KBM-7 (cell line): ENCODE data around the gene CTCFL.

Experiments used
- DNase-seq: peaks from one replicate; pipeline ENCODE4 v3.0.0-alpha.2; 2015
- in situ Hi-C: fragments of 300-500 bp; cut with MboI; formaldehyde crosslinking; loops from 2 replicates; pipeline ENCODE4 v1.14.3; 2020; ENCODE audit warnings: low sequenced_read_pairs, low pct_unique_long_range_greater_than_20kb, mixed read lengths

The CTCFL gene

DNA sequence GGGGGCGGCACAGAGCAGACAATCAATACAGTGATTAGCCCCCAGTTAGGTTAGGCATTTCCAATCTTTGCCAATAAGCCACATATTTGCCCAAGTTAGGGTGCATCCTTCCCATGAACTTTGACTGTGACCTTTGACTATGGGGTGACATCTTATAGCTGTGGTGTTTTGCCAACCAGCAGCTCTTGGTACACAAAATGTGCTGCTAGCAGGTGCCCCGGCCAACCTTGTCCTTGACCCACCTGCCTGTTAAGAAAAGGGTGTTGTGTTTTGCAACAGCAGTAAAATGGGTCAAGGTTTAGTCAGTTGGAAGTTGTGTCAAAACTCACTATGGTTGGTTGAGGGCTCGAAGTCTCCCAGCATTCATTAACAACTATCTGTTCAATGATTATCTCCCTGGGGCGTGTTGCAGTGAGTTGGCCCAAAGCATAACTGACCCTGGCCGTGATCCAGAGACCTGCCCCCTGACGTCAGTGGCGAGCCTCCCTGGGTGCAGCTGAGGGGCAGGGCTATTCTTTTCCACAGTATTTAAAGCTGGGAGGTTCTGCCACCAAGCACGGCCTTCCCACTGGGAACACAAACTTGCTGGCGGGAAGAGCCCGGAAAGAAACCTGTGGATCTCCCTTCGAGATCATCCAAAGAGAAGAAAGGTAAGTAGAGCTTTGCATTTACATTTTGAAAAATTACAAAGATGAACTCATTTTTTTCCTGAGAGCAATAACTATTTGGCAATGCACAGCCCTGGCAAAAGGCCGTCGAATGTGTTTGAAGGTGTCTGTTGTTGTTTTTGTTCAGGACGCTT lies 35.8 kb upstream of the CTCFL start, which contains the start of gene PCK1:
PCK1 (plus strand) TSS at position 557 of the 802 bp plus-strand sequence. CDS start 302 bp downstream, outside the sequence.
- DNase-seq: no peak
- in situ Hi-C loops: no loop called here

DNA sequence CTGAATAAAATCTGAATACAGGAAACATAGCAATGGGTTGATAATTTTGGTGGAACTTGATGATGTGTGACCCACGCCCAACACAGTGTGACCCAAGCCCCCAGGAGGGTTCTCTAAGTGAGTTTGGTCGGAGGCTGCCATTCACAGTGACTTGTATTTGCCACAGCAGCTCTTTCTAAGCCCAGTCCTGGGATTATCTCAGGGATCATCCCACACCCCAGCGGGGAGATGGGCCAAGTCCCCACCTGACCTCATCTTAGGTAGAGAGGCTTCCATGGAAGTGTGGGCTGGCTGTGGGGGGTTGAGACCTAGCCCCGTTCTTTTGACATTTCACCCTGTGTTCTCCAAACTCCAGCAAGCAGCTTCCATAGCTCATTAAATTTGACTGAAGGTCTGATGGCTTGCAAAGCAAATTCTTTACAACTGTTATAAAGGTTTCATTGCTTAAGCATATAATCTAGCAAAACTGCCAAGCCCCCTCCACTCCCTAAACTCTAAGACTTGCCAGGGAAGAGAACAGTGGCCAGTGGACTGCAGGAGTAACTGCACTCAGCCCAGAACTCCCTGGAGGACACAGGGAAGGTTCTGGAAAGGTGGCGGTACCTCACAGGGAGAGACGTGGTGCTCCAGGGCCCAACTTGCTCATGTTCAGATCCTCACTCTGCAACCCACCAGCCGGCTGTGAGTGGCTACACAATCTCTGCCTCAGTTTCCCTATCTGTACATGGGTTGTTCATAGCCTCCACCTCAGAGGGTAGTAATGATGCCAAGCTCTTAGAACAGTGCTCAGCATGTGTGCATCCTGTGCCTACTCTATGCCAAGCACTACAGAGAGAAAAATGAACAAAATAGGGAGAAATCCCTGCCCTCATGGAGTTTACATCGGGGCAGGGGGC lies 35.0 kb upstream of the CTCFL start:
- in situ Hi-C loops: no loop called here
- no peak for DNase-seq

DNA sequence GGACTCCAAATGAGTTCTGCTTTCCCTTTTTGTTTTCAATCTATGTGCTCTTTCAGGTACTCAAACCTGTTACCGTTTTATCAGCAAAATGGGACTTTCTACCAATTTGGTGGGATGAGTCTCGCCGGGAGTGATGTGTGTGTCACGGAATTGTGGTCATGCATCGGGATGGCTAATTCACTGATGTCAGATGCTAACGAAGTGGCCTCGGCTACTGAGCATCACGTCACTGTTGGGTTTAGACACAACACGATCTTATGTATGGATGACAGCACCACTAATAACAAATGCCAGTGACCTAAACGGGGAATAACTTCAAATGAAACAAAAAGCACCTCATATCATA lies 34.3 kb upstream of the CTCFL start:
- DNase-seq: no peak
- in situ Hi-C loops: no loop called here

DNA sequence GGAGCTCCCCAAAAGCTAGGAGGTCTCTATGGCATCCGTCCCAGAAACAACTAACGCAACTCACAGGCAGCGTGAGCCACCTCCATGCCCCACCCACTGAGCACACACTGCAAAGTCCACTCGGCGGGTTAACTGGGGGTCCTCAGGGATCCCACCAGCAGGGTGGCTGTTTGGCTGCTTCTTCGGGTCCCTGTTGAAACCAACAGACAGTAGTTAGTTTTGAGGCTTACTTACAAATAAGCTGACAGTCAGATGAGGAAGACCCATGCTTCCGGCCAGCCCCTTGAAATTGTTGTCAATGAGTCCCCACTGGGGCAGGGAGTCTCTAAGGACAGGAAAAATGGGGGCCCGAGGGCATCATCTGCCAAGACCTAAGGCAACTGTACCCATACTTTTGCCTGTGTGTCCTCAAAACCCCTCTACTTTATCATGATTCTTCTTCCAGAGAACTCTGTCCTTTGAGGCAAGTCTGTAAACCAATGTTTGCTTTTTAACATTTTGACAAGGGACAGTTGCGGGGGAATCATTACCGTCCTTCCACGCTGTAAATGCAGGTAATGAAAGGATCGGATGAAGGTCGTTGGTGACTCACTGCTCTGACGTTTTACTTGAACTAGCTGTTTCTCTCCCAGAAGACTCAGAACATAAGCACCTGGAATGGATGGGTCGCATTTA lies 33.8 kb upstream of the CTCFL start:
- no peak for DNase-seq
- in situ Hi-C loops: no loop called here

DNA sequence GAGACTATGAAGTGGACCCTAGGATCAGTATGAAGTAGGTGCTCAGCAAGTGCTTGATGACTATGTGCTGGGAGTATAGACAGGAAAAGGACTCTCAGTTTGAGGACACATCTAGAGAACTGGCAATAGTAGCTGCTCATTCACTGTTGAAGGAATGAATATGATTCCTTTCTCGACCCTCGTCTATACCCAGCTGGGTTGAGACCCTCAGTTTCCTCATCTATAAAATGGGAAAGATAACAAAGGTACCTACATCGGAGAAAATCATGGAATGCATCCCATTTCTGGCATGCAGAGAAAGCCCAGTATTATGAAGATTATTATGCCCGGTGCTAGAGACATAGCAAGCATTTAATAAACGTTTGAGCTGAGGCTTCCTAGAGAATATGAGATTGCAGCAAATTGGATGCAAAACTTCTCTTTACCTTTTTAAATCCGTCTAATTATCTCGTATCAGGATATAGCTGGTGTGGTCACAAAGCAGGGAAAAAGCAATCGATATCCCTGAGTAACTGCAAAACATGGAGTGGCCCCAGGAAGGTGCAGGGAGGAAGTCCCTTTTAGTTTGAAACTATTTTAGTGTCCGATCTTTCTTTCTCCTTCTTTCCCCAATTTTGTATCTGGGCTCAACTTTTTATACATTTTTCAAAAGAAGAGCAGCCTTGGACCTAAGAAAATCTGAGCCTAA lies 33.1 kb upstream of the CTCFL start:
- no peak for DNase-seq
- in situ Hi-C loops: no loop called here

DNA sequence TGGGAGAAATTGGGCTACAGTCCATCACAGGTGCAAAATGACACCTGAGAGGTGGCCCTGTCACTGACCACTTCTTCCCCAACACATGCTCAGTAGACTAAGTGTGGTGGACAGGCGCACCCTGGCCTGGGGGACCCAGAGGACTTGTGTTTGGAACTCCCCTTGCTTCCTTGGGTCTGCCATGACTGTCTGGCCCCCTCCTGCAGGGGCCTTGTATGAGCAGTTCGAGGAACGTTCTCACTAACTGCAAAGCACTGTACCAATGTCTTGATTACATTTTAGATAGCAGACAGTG lies 32.0 kb upstream of the CTCFL start:
- in situ Hi-C loops: no loop called here
- no peak for DNase-seq

DNA sequence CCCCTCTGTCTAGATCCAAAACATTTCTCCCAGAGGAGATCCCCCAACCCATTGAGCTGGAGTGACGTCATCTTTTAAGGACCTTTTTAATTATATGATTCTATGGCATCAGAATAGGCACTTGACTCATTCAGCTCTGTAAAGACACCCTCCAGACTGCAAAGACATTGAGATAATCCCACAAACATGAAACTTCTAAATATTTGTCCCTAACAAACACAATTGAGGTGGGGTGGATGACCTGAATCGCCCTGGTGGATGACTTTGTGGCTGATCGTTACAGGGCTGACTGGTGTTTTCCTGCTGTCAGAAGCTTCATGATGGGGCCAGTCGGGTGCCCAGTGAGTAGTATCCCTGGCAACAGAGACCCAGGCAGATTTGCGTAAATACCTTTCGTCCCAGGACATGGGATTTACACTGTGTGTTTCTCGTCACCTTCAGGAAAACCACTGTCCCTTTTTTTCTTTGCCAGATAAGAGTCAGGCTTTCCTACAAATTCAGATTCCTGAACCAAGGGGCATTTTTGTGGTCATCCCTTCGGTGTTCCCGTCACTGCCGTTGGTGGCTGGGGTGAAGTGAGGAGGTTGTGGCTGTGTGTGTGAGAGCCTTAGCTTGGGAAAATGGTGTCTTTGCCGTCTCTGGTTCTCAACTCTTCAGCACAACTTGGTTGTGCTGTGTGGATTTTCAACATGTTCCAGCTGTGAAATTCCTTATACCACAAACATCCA lies 30.7 kb upstream of the CTCFL start:
- in situ Hi-C loops: no loop called here
- no peak for DNase-seq

DNA sequence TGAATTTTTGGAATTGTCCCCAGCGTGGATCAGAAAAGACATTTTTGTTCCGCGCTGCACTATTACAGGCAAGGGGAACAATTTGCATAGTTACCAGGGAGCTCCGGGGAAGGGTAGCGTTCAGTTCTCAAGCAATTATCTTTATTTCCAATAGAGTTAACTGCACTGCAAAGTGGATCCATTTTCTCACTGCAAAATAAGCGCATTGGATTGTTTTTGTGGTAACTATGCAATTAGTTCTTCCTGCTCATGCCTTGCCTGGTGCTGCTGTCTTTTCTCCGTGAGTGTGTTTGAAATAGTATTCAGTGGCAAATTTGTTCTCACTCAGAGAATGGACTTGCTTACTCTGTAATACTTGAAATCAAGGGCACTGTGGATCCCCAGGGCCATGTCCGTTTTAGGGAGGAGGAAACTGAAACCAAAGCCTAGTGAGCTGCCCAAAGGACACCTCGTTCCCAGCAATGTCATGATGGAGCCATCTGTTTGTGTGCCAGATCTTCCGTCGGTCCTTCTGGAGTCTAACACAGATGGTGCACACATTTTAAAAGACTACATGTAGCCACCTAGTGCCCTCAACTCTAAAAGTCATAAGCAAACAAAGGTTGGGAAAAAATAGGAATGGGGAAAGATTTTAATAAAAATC lies 28.6 kb upstream of the CTCFL start:
- DNase-seq: no peak
- in situ Hi-C loops: no loop called here

DNA sequence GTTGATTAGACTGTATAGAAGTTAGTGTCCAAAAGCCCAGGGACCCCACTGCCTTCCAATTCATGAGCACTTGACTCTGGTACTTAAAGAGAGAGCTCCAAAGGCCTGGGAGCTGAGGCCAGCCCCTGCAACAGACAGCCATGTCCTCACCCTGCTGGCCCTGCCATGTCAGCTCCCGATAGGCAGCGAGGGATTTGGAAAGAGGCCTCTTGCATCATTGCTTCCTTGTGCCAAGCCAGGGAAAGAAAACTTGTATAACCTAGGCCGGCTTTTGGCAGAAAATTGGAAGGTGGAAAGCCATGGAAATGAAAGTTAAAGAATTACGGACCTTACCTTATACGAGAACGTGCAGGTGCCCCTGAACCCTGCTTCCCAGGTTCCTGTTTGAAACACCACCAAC lies 27.5 kb upstream of the CTCFL start:
- in situ Hi-C loops: no loop called here
- DNase-seq: no peak

DNA sequence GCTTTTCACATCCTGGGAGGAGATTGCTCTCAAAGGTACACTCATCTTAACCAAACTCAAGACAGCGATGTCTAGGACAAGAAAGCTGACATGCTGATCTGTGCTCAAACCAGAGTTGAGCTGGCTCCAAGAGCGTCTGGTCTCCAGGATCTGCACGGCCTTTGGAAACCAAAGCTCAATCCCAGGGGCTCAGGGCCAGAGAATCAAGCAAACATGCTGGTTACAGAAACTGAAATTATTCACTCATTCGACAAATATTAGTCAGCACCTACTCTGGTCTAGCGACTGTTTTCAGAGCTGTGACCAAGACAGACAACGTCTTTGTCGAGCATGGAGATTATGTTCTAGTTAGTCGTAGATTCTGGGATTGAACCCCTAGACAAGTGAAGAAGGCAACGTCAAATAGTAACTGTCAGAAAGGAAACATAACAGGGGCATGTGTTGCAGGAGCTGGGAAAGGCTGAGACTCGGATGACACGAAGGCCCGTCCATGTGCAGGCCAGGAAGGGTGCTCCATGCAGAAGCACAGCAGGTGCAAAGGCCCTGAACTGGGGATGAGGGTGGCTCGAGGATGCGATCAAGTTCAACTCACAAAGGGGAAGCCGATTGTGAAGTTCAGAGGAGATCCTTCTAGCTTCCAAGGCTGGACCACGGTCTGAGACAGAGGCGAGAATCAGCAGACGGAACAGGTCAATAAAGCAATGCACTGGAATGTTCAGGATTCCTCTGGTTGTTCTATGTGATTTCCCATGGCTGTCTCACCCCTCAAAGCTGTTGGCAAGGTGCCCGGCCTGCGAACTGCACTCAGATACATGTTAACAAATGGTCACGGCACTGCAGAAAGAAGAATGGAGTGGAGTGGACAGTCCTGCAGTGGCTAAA lies 23.5 kb upstream of the CTCFL start:
- in situ Hi-C loops: no loop called here
- no peak for DNase-seq

DNA sequence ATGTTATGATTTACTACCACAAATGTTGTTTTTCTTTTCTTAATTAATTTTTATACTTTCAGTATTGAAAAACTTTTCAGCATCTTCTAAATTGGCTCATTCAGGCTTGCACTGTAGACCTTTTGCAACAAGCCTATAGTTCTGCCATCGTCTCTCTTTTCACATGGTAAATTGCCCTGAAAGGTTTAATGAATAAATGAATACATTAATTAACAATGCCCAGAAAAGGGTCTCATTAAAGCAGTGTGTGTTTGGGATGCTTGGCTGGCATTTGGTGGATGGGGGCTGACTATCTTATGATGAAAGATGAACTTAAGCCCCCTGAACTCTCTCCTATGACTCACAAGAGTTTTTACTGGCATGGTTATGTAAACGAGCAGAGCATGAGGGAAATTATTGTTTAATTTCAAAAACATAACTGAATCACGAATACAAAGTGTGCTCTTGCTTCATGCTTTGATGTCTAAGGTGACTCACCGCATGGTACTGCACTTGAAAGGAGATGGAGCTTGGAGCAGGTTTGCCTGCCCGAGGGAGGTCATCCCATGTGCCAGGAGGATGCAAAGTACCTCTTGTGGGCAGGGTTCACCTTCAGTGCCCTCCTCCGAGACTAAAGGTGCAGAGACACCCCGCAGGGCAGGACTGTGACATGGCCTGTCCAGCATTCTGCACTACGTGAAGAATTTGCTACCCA lies 22.2 kb upstream of the CTCFL start:
- in situ Hi-C loops: no loop called here
- no peak for DNase-seq

DNA sequence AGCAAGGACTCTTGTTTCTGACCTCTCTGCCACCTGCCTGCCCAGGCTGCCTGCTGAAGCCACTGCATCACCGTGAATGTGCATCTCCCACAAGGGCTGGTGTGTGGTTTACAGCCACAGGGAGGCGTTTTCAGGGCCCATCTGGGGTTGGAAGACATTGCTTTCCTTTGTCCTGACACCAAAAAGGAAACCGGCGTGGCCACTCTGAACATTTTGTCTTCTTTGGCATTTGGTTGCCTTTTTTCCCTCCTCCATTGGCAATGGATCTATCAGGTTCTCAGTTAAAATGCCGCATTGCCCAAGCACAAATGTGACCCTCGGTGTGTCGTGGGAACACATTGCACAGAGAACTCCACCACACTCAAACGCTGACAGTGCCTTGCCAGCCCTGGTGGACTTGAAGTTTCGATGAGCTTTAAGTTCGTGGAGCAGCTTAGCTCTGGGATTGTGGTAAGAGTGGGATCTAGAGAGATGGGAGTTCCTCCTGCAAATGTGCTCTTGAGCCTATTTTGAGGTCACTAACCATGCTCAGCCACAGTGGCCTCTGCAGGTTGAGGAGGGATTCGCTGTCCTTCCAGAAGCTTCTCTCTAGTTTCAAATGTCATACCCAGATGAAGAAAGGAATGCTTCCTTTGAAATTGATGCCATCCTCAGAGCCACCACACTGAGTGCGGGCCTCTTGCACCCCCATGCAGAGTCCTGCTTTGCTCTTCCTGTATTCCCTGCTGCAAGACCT lies 21.2 kb upstream of the CTCFL start:
- in situ Hi-C loops: no loop called here
- DNase-seq: no peak

DNA sequence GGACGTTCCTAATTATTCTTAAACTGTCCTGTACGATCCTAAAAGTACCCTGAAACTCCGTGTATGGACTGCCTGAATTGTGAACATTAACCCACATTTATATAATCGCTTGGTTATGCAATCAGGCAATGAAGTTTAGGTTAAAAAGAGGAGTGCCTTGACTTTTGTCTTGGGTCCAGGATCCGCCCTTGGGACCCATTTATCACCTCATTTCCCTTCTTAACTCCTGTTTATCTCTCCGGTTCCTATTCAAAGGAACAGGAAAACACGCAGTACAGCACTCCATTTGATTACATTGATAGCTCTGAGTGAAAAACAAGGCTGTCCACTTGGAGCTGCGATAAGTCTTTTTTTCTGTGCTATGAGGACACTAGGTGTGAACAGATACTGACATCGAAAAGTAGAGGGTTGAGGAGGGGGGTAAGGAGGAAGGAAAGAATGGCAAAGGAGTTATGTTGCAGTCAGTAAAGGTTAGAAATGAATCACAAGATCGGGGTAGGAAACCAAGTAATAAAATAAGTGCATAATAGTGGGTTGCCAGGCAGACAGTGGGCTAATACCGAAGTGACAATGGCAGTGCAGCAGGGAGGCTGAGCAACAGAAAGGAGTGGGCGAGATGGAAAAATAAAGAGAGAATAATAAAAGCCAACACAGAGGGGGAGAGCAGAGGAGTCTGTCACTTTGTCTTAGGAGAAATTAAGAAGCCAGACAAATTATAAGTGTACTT lies 20.1 kb upstream of the CTCFL start:
- in situ Hi-C loops: no loop called here
- no peak for DNase-seq

DNA sequence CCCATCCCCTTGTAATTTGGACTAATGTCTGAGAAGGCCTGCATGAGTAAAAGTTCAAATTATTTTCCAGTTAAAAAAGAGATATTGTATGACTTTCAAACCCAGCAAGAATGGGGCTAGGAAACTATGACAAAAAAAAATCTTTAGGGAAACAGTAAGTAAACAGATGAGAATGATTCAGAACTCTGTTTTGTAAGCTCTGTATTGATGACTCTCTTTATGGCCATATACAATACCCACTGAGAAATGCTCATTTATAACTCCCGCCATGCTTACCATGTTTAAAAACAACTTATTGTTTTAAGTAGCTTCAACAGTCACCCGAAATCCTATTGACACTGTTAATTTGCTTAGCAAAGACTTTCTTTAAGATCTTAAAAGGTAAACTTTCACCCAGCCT lies 18.8 kb upstream of the CTCFL start:
- in situ Hi-C loops: no loop called here
- DNase-seq: no peak

DNA sequence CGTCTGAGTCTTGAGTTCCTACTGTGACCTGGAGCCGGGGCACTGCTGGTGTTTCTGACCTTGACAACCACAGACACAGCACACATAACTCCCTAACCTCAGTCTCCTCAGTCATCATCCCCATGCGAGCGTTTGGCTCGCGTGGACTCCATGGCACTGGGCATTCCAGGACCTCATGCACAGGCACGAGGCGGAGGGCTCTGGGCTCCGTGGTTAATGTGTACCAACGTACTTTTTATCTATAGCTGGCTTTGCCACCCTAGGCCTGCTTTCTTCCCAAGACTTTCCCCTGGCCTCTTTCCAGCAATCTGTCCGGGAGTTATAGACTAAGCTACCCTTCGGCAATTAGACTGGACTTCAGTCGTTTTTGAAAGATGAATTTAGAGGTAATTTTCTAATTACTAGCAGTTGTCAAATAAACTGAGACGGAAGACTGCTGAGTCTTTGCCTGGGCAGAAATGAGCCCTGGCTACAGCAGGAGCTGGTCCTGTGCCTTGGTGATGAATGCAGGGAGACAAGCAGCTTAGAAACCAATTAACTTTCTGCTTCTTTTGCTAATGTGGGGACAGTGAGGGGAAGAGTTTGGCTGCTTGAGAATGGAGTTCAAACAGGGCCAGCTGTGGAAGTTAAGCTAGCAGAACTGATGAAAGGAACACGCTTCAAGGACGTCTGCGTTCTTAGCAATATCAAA lies 16.1 kb upstream of the CTCFL start:
- no peak for DNase-seq
- in situ Hi-C loops: no loop called here
